GM12801 (cell line): ENCODE measurements around the gene PLCB4.

Experiments used
- TF ChIP-seq, protein P1 (sequence below): IDR thresholded peaks from one replicate; pipeline ENCODE4 v1.5.1; 2011; ENCODE audit warnings: control low read depth; ENCODE audit not compliant: insufficient read length; ENCODE audit errors: extremely low read depth

Gene PLCB4

DNA sequence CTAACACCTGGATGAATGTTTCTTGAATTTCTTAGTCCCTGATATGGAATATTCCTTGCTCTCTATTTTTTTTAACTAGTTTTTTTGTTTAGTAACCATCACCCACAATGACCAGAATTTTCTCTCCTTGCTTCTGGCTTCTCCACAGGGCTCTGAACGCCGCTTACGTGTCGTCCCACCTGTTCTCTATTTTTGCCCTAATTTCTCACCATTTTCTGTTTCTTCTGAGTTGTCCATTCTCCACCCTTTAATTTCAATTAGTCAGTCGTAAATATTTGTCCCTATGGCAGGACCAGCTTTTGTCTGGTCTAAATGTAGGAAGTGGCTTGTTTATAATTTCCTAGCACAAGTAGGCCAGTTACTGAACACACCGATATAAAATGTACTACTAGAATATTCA, 52.3 kb downstream of the PLCB4 start:
- TF ChIP-seq, protein P1, sequence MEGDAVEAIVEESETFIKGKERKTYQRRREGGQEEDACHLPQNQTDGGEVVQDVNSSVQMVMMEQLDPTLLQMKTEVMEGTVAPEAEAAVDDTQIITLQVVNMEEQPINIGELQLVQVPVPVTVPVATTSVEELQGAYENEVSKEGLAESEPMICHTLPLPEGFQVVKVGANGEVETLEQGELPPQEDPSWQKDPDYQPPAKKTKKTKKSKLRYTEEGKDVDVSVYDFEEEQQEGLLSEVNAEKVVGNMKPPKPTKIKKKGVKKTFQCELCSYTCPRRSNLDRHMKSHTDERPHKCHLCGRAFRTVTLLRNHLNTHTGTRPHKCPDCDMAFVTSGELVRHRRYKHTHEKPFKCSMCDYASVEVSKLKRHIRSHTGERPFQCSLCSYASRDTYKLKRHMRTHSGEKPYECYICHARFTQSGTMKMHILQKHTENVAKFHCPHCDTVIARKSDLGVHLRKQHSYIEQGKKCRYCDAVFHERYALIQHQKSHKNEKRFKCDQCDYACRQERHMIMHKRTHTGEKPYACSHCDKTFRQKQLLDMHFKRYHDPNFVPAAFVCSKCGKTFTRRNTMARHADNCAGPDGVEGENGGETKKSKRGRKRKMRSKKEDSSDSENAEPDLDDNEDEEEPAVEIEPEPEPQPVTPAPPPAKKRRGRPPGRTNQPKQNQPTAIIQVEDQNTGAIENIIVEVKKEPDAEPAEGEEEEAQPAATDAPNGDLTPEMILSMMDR = no peak

DNA sequence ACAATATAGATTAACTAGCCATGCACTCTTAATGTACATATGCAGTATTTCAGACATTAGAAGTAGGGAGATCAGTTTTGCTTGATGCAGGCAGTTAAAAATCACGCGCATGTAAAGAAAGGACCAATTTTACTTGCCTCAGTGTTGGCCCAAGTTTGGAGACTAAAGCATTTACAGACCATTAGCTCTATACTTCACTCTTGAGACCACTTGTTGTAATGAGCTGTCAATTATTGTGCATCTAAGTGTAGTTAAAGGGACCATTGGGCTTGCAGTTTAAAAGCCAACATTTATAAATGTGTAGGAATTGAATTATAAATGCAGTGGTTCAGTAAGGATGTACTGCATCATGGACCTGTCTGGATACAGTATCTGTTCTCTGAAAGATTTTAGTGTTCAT, 53.7 kb downstream of the PLCB4 start:
- TF ChIP-seq, protein P1 = no peak

DNA sequence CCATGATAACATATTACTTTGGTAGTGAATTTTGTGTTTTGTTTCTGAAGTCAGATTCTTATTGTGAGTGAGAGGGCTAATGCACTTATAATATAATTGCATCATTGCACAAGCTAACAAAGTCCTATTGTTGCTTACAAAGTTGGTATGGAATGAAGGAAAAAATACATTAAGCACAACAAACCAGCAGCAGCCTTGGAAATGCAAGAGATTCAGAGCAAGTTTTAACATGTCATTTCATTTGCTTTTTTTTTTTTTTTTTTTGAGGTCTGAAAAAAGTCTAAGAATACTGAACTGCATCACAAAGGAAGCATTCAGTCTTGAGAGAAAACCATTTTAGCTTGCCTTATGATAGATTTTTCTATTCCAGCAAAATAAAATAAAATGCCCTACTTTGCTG, 57.6 kb downstream of the PLCB4 start:
- TF ChIP-seq, protein P1 = no peak

DNA sequence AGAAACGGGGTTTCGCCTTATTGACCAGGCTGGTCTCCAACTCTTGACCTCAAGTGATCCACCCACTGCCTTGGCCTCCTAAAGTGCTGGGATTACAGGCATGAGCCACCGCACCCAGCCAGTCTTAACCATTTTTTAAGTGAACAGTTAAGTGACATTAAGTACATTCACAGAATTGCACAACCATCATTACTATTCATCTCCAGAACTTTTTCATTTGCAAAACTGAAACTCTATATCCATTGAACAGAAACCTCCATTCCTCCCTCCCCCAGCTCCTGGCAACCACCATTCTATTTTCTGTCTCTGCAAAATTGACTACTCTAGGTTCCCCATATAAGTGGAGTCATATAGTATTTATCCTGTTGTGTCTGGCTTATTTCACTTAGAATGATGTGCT, 59.7 kb downstream of the PLCB4 start:
- TF ChIP-seq, protein P1 = no peak

DNA sequence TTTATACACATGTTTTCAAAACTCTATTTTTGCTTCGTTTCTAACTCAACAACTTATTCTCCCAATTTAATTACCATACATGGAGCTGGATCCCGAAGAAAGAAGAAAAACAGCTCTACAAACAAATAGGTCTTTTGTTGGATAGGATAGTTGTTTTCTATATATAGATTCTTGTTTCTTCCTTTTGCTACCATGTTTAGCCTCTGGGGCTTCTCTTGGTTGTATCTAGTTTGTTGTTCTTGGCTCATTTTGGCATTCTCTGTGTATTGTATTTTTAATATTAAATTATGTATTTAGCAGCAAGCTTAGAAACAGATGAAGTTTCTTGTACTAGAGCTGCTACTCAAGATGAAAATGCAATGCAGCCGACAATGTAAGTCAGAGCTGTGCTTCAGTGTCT, 60.9 kb downstream of the PLCB4 start:
- TF ChIP-seq, protein P1 = no peak

DNA sequence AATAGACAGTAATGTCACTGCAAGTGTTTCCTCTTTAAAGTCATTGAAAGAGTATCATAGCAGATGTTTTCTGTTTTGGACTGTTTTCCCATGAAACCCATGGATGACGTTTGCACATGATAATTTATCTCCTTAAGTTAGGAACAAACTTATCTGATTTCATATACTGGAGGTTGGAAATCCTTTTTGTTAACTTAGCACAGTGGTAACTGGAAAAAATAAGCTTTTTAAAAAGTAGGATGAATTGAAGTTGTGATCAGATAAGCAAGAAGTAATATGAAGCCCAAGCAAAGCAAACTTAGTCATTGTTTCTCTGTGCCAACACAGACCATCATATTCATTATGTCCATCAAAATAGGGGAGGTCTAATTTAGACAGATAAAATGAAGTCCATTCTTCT, 61.6 kb downstream of the PLCB4 start:
- TF ChIP-seq, protein P1 = no peak

DNA sequence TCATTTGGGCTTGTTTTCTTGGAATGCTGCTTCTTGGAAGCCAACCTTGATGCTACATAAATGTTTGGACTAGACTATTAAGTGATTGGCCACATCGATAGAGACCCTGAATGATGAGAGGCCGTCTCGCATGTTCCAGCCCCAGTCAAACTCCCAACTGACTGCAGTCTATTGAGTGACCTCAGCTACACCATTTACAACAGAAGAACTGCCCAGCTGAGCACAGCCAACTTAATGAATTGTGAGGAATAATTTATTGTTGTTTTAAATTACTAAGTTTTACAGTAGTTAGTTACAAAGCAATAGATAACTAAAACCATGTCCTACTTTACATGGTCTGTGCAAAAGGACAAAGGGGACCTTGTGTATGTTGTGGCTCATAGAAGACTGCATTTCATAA, 63.0 kb downstream of the PLCB4 start:
- TF ChIP-seq, protein P1 = no peak

DNA sequence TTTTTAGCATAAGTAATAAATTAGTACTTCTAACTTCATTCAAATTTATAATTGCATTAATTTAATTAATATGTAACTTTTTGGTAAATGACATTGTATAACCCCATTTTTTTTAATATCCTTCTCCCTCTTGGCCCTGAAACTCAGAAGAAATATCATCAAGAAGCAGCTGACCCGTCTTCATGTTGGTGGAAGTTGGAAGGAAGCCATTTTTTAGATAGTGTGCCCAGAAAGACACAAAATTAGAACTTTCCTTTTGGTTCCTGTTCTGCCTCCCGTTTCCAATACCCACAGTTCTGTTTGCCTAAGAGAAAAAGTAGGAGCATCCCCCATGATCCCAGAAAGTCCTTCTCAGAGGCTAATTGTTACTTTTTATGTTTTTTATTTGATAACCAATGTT, 65.5 kb downstream of the PLCB4 start:
- TF ChIP-seq, protein P1 = no peak
